ENCODE data around the gene ZNF823.

ZNF823 gene

GRCh38 chr19:11754663-11755062, 15.9 kb upstream of the ZNF823 start:
- DNase-seq (ENCODE audit: extremely low read depth, low read depth): no peak
- no peak for TF ChIP-seq CTCF (IDR thresholded peaks at IDR 0.05; ENCODE audit: low read depth, low read length)

- TF ChIP-seq CTCF (IDR thresholded peaks at IDR 0.05; ENCODE audit: low read depth, low read length): no peak
Observed at GRCh38 chr19:11752244-11752736, 13.5 kb upstream of the ZNF823 start.

GRCh38 chr19:11749751-11750150, 11.0 kb upstream of the ZNF823 start:
- no peak for TF ChIP-seq CTCF (IDR thresholded peaks at IDR 0.05; ENCODE audit: low read depth, low read length)
- no peak for DNase-seq (ENCODE audit: extremely low read depth, low read depth)

More at GRCh38 chr19:11752244-11752736, 13.5 kb upstream of the ZNF823 start:
- no peak for DNase-seq (ENCODE audit: extremely low read depth, low read depth)

- no peak for TF ChIP-seq CTCF (IDR thresholded peaks at IDR 0.05; ENCODE audit: low read depth, low read length)
- DNase-seq (ENCODE audit: extremely low read depth, low read depth): no peak
Observed at GRCh38 chr19:11747277-11747676, 8.5 kb upstream of the ZNF823 start.

GRCh38 chr19:11745869-11746268, 7.1 kb upstream of the ZNF823 start:
- no peak for TF ChIP-seq CTCF (IDR thresholded peaks at IDR 0.05; ENCODE audit: low read depth, low read length)
- no peak for DNase-seq (ENCODE audit: extremely low read depth, low read depth)

GRCh38 chr19:11737964-11738745, 591 bp downstream of the ZNF823 start:
- TF ChIP-seq CTCF (IDR thresholded peaks at IDR 0.05; ENCODE audit: low read depth, low read length): no peak; the same call in 1 of the 2 replicates
- no peak for DNase-seq (ENCODE audit: extremely low read depth, low read depth)

- no peak for DNase-seq (ENCODE audit: extremely low read depth, low read depth)
- TF ChIP-seq CTCF (IDR thresholded peaks at IDR 0.05; ENCODE audit: low read depth, low read length): no peak
Observed at GRCh38 chr19:11736696-11737095, 2.0 kb downstream of the ZNF823 start.

All from AG09319 (cell line).